ENCODE results near the gene SLIT1.

Gene SLIT1

GRCh38 chr10:97072851-97073665, 112.7 kb downstream of the SLIT1 start:
- H3K4me1 ChIP-seq (ENCODE audit: insufficient read depth, low read length, severe bottlenecking) = no peaks in the 10 kb centered on the region

GRCh38 chr10:97071496-97071895, 114.3 kb downstream of the SLIT1 start:
- no peak overlapping the region for H3K9ac ChIP-seq (ENCODE audit: low read length)
- no peak overlapping the region for H3K4me3 ChIP-seq (ENCODE audit: low read depth, low read length, poor library complexity, severe bottlenecking)
- H3K9me2 ChIP-seq (ENCODE audit: low read depth, low read length) = no peaks in the 10 kb centered on the region
- no peaks in the 10 kb centered on the region for H3K79me2 ChIP-seq (ENCODE audit: insufficient read depth, low read length)
- TF ChIP-seq EZH2 (IDR thresholded peaks at IDR 0.05; ENCODE audit: borderline replicate concordance, low read length) (no peak), CTCF (IDR thresholded peaks at IDR 0.05; ENCODE audit: low read length) (no peak)
- no peaks in the 10 kb centered on the region for H3F3A ChIP-seq (ENCODE audit: insufficient read depth, low read length)
- H3K9me3 ChIP-seq (ENCODE audit: low read length) = no peaks in the 10 kb centered on the region
- no peaks in the 10 kb centered on the region for H3K27me3 ChIP-seq (ENCODE audit: insufficient read depth, low read length)
- no peaks in the 10 kb centered on the region for H3K36me3 ChIP-seq (ENCODE audit: insufficient read depth, low read length)
- no peak overlapping the region for H2AFZ ChIP-seq (ENCODE audit: low read length)
- H3K4me2 ChIP-seq (ENCODE audit: low read length) = no peak overlapping the region
- no peaks in the 10 kb centered on the region for H4K20me1 ChIP-seq (ENCODE audit: insufficient read depth, low read length)
- H3K27ac ChIP-seq (ENCODE audit: low read depth, low read length, poor library complexity, severe bottlenecking) = no peak overlapping the region
- no peaks in the 10 kb centered on the region for H3K4me1 ChIP-seq (ENCODE audit: insufficient read depth, low read length, severe bottlenecking)

More at GRCh38 chr10:97072851-97073665, 112.7 kb downstream of the SLIT1 start:
- H3K27me3 ChIP-seq (ENCODE audit: insufficient read depth, low read length) = no peaks in the 10 kb centered on the region
- TF ChIP-seq CTCF (IDR thresholded peaks at IDR 0.05; ENCODE audit: low read length) = peak; percentile 67
- no peak for TF ChIP-seq EZH2 (IDR thresholded peaks at IDR 0.05; ENCODE audit: borderline replicate concordance, low read length)
- H3K4me2 ChIP-seq (ENCODE audit: low read length) = no peak overlapping the region
- no peak overlapping the region for H3K4me3 ChIP-seq (ENCODE audit: low read depth, low read length, poor library complexity, severe bottlenecking)
- H4K20me1 ChIP-seq (ENCODE audit: insufficient read depth, low read length) = no peaks in the 10 kb centered on the region
- no peak overlapping the region for H3K9ac ChIP-seq (ENCODE audit: low read length)
- no peaks in the 10 kb centered on the region for H3K79me2 ChIP-seq (ENCODE audit: insufficient read depth, low read length)
- no peaks in the 10 kb centered on the region for H3K36me3 ChIP-seq (ENCODE audit: insufficient read depth, low read length)
- no peaks in the 10 kb centered on the region for H3F3A ChIP-seq (ENCODE audit: insufficient read depth, low read length)
- no peak overlapping the region for H2AFZ ChIP-seq (ENCODE audit: low read length)
- no peak overlapping the region for H3K27ac ChIP-seq (ENCODE audit: low read depth, low read length, poor library complexity, severe bottlenecking)
- no peaks in the 10 kb centered on the region for H3K9me2 ChIP-seq (ENCODE audit: low read depth, low read length)
- no peaks in the 10 kb centered on the region for H3K9me3 ChIP-seq (ENCODE audit: low read length)

- Histone ChIP-seq H4K20me1 (ENCODE audit: insufficient read depth, low read length) (no peaks in the 10 kb centered on the region), H3K27me3 (ENCODE audit: insufficient read depth, low read length) (no peaks in the 10 kb centered on the region), H3K4me2 (ENCODE audit: low read length) (no peak overlapping the region), H2AFZ (ENCODE audit: low read length) (no peak overlapping the region), H3K9me3 (ENCODE audit: low read length) (no peaks in the 10 kb centered on the region), H3K4me1 (ENCODE audit: insufficient read depth, low read length, severe bottlenecking) (no peaks in the 10 kb centered on the region), H3K9ac (ENCODE audit: low read length) (no peak overlapping the region), H3F3A (ENCODE audit: insufficient read depth, low read length) (no peaks in the 10 kb centered on the region), H3K79me2 (ENCODE audit: insufficient read depth, low read length) (no peaks in the 10 kb centered on the region), H3K27ac (ENCODE audit: low read depth, low read length, poor library complexity, severe bottlenecking) (no peak overlapping the region), H3K4me3 (ENCODE audit: low read depth, low read length, poor library complexity, severe bottlenecking) (no peak overlapping the region), H3K9me2 (ENCODE audit: low read depth, low read length) (no peaks in the 10 kb centered on the region), H3K36me3 (ENCODE audit: insufficient read depth, low read length) (no peaks in the 10 kb centered on the region)
- TF ChIP-seq EZH2 (IDR thresholded peaks at IDR 0.05; ENCODE audit: borderline replicate concordance, low read length) (no peak), CTCF (IDR thresholded peaks at IDR 0.05; ENCODE audit: low read length) (no peak)
These were observed 116.0 kb downstream of the SLIT1 start for GRCh38 chr10:97069576-97070362.
